ENCODE results near the gene IL33.

DNA sequence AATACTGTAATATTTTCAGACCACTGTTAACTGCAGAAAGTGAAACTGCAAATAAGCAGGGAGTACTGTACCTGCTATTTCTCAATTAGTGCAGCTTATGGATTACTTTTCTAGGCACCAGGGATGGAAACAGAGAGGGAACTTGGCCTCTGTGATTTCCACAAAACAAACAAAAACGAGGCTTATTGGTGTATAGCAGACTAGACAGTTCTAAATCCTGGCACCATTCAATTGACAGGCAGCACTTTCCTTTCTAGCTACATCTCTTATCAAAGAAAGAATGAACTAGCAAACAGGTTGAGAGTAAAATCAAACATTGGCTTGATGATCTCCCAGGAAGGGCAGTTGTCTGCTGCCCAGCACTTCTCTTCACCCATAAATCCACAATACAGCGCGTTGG is 16.0 kb upstream of the IL33 start:
- TF ChIP-seq POLR2A (IDR thresholded peaks at IDR 0.05; ENCODE audit: low read length) = no peak
- TF ChIP-seq GATA1 (IDR thresholded peaks at IDR 0.05; ENCODE audit: low read depth, low read length) = no peak

Measured in erythroblast (primary cell).